Endothelial cell of umbilical vein (primary cell): ENCODE data around the gene CAPN12. TPM values are rescaled to one million over a fixed set of nuclear protein-coding genes. Genes with fewer than 3 reads are reported as not detected.

Source experiments
- BruUV-seq: library from RNA; stranded (reverse); fragments of 400-500 nt; replicated peaks from 2 replicates; lab custom pipeline; 2021; lab: Mats Ljungman, UMichigan
- CTCF ChIA-PET: fragments of 300-600, 350-600 bp; sonication (Branson Sonifier 250); formaldehyde crosslinking; loops from one replicate; lab custom pipeline; 2021; ENCODE audit warnings: antibody characterized with exemption, inconsistent platforms; lab: Charles Lee
- POLR2A ChIA-PET: fragments of 300-600, 350-600 bp; sonication (Branson Sonifier 250); formaldehyde crosslinking; loops from one replicate; lab custom pipeline; 2021; ENCODE audit warnings: antibody characterized with exemption, inconsistent platforms; lab: Charles Lee
- DNase-seq: peaks from one replicate; pipeline ENCODE4 v3.0.0-alpha.2; 2011; ENCODE audit warnings: low read depth, low spot score
- FAIRE-seq: peaks from 2 replicates; lab custom pipeline; 2011; peaks lifted over from hg19 to GRCh38; lab: Jason Lieb, UNC
- H2AFZ ChIP-seq: 2 replicates; pipeline ENCODE4 v1.6.0; 2012; ENCODE audit warnings: low read depth, low read length, control low read depth, inconsistent platforms
- H3K27ac ChIP-seq: 2 replicates; pipeline ENCODE4 v1.5.1; 2011; ENCODE audit warnings: low read depth, mild to moderate bottlenecking, control low read depth, low read length, moderate library complexity; ENCODE audit not compliant: insufficient read depth
- H3K27me3 ChIP-seq, 2 experiments: 2 replicates each; pipeline versions ENCODE4 v1.6.0 to v1.6.1; 2011; ENCODE audit warnings: low read length in 2 of 2, mixed read lengths in 1 of 2; ENCODE audit not compliant: control insufficient read depth in 2 of 2, insufficient read depth in 2 of 2
- H3K36me3 ChIP-seq, 2 experiments: 2 replicates in 1 of 2; 3 replicates in 1 of 2; pipeline ENCODE4 v1.5.1; 2011; ENCODE audit warnings: low read length in 2 of 2, mild to moderate bottlenecking in 1 of 2, moderate library complexity in 1 of 2; ENCODE audit not compliant: control insufficient read depth in 2 of 2, insufficient read depth in 2 of 2; ENCODE audit errors: extremely low read depth in 1 of 2
- H3K4me1 ChIP-seq: 3 replicates; pipeline ENCODE4 v1.5.1; 2011; ENCODE audit warnings: mild to moderate bottlenecking, low read length; ENCODE audit not compliant: control insufficient read depth, insufficient read depth; ENCODE audit errors: extremely low read depth
- H3K4me2 ChIP-seq: 2 replicates; pipeline ENCODE4 v1.6.1; 2011; ENCODE audit warnings: low read length, control low read depth, mixed read lengths; ENCODE audit not compliant: insufficient read depth
- H3K4me3 ChIP-seq, 3 experiments: fragments of 200-600 bp in 1 of 3; sonication (generic), shearing (Covaris generic) in 1 of 3; replicated peaks in 1 of 3; 2 replicates each; pipeline ENCODE4 v1.5.1; 2011 to 2016; ENCODE audit warnings: control low read depth in 3 of 3, low read length in 3 of 3, mild to moderate bottlenecking in 2 of 3, inconsistent platforms in 1 of 3, low read depth in 1 of 3, moderate library complexity in 1 of 3; ENCODE audit not compliant: insufficient read depth in 1 of 3
- H3K79me2 ChIP-seq: 2 replicates; pipeline ENCODE4 v1.6.0; 2012; ENCODE audit warnings: low read length, inconsistent platforms; ENCODE audit not compliant: control insufficient read depth, insufficient read depth
- H3K9ac ChIP-seq: replicated peaks from 2 replicates; pipeline ENCODE3; 2011; ENCODE audit warnings: low read length, control low read depth; ENCODE audit not compliant: insufficient read depth; ENCODE audit errors: extremely low read depth
- H3K9me1 ChIP-seq: replicated peaks from 3 replicates; pipeline ENCODE4 v1.6.0; 2011; ENCODE audit warnings: mild to moderate bottlenecking, low read length; ENCODE audit not compliant: control insufficient read depth, insufficient read depth; ENCODE audit errors: extremely low read depth
- H3K9me3 ChIP-seq: replicated peaks from 2 replicates; pipeline ENCODE4 v1.5.1; 2012; ENCODE audit warnings: low read length, inconsistent platforms; ENCODE audit not compliant: control insufficient read depth, insufficient read depth
- H4K20me1 ChIP-seq: replicated peaks from 2 replicates; pipeline ENCODE3; 2011; ENCODE audit warnings: mild to moderate bottlenecking, low read length; ENCODE audit not compliant: control insufficient read depth, insufficient read depth; ENCODE audit errors: extremely low read depth
- EZH2 ChIP-seq: IDR thresholded peaks from 2 replicates; pipeline ENCODE4 v1.6.1; 2012; ENCODE audit warnings: borderline replicate concordance, low read depth, mild to moderate bottlenecking, moderate library complexity, low read length, inconsistent platforms; ENCODE audit not compliant: severe bottlenecking
- FOS ChIP-seq: IDR thresholded peaks from 2 replicates; pipeline ENCODE4 v1.6.1; 2011; ENCODE audit warnings: mild to moderate bottlenecking, low read length, moderate library complexity, borderline replicate concordance; ENCODE audit not compliant: insufficient read depth
- JUN ChIP-seq: IDR thresholded peaks from 2 replicates; pipeline ENCODE4 v1.6.1; 2011; ENCODE audit warnings: borderline replicate concordance, low read depth; ENCODE audit not compliant: insufficient read length, insufficient read depth
- MYC ChIP-seq: IDR thresholded peaks from one replicate; pipeline ENCODE4 v1.6.1; 2011; ENCODE audit warnings: mild to moderate bottlenecking, low read depth, low read length
- POLR2A ChIP-seq: IDR thresholded peaks from 2 replicates; pipeline ENCODE4 v1.6.1; 2012; ENCODE audit warnings: low read depth, mild to moderate bottlenecking, control low read depth, low read length
- POLR2AphosphoS5 ChIP-seq: IDR thresholded peaks from 2 replicates; pipeline ENCODE4 v1.6.1; 2012; ENCODE audit warnings: low read depth, mild to moderate bottlenecking, control low read depth, low read length, moderate library complexity; ENCODE audit not compliant: insufficient read depth
- dilution Hi-C: fragments of 300-500 bp; cut with MboI; formaldehyde crosslinking; loops from one replicate; pipeline ENCODE4 v1.15.0; 2019; ENCODE audit warnings: low sequenced_read_pairs; ENCODE audit not compliant: extremely low pct_ligation_motif_present
- intact Hi-C: fragments of 100-400 bp; cut with micrococcal nuclease; formaldehyde crosslinking; loops from one replicate; pipeline ENCODE4 v1.10.0; 2022
- polyA plus RNA-seq, 4 experiments: library from polyadenylated mRNA; depleted of rRNA in 3 of 4; stranded (reverse) in 3 of 4; unstranded in 1 of 4; fragments of >200 nt; gene quantifications; 2 replicates each; pipeline versions ENCODE4 v1.2.1 to v1.2.3, GENCODE V29; 2011 to 2012; ENCODE audit warnings: missing spikeins in 1 of 4
- total RNA-seq: library from RNA; stranded (reverse); gene quantifications from 2 replicates; pipeline ENCODE4 v1.2.3, GENCODE V29; 2021
- TF ChIP-seq, protein P1 (sequence below): IDR thresholded peaks from 2 replicates; pipeline ENCODE4 v1.6.1; 2011; ENCODE audit not compliant: insufficient read depth, insufficient read length
- TF ChIP-seq, protein P2 (sequence below), 2 donors: IDR thresholded peaks; 1 replicate in 1 of 2; 2 replicates in 1 of 2; pipeline ENCODE4 v1.5.1; 2011; ENCODE audit warnings: low read length in 2 of 2, mild to moderate bottlenecking in 2 of 2, moderate library complexity in 2 of 2, control low read depth in 1 of 2, inconsistent platforms in 1 of 2, low read depth in 1 of 2; ENCODE audit not compliant: insufficient read depth in 1 of 2; ENCODE audit errors: extremely low read depth in 1 of 2

The CAPN12 gene
- total and polyA plus RNA-seq, 2 donors (not counting 3 experiments of a cell fraction or from before 2014, with no cell fraction given): 0.35 TPM; not detected in 1

DNA sequence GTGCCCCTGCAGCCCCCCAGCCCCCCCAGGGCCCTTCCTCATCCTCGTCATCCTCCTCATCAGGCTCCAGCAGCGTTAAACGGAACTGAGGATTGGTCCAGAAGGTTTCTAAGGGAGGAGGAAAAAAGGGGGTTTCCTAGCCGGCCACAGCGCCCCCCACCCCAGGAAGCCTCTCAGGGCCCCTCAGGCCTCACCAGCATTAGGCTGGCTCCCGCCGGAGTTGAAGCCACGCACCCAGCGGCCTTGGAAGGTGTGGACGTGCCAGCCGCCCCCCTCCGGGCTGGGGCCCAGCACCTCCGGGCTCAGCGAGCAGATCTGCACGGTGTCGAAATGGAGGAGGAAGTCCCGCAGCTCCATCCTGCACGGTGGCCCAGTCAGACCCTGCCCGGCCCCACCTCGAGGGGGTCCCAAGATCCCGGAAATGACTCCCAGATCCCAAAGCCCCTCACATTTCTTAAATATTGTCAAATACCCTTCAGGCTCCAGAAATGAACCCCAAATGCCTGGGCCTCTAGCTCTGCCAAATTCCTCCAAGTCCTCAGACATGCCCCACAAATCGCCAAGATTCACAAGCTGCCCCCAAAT is 6.9 kb downstream of the CAPN12 start:
- Histone ChIP-seq H3K27ac (no peak overlapping the region), H3K9ac (no peak overlapping the region), H3K79me2 (no peaks in the 10 kb centered on the region), H3K9me3 (no peaks in the 10 kb centered on the region), H4K20me1 (no peaks in the 10 kb centered on the region), H2AFZ (no peak overlapping the region), H3K27me3 (no peaks in the 10 kb centered on the region), H3K36me3 (no peaks in the 10 kb centered on the region), H3K9me1 (no peaks in the 10 kb centered on the region), H3K4me3 (no peak overlapping the region), H3K4me1 (peaks cover 17% of the 10 kb centered on the region), H3K4me2 (no peak overlapping the region)
- no peak for DNase-seq
- BruUV-seq: no TSS peak
- POLR2A ChIA-PET: no interaction called here
- dilution Hi-C loops (no loop called here), intact Hi-C loops (loop anchor here (5.0 kb wide), 1 partner anchor 95 kb away; the partner anchor contains the start of gene ECH1)
- CTCF ChIA-PET: interaction anchor here (0.7 to 1.9 kb wide), 2 partner anchors 32 to 193 kb away, joined by 3 to 6 read pairs; partner anchors contain the start of genes MRPS12 and SARS2
- no peak for TF ChIP-seq JUN
- TF ChIP-seq MYC: no peak
- TF ChIP-seq EZH2: no peak
- TF ChIP-seq, protein P1, sequence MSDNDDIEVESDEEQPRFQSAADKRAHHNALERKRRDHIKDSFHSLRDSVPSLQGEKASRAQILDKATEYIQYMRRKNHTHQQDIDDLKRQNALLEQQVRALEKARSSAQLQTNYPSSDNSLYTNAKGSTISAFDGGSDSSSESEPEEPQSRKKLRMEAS: no peak
- TF ChIP-seq, protein P2, sequence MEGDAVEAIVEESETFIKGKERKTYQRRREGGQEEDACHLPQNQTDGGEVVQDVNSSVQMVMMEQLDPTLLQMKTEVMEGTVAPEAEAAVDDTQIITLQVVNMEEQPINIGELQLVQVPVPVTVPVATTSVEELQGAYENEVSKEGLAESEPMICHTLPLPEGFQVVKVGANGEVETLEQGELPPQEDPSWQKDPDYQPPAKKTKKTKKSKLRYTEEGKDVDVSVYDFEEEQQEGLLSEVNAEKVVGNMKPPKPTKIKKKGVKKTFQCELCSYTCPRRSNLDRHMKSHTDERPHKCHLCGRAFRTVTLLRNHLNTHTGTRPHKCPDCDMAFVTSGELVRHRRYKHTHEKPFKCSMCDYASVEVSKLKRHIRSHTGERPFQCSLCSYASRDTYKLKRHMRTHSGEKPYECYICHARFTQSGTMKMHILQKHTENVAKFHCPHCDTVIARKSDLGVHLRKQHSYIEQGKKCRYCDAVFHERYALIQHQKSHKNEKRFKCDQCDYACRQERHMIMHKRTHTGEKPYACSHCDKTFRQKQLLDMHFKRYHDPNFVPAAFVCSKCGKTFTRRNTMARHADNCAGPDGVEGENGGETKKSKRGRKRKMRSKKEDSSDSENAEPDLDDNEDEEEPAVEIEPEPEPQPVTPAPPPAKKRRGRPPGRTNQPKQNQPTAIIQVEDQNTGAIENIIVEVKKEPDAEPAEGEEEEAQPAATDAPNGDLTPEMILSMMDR (IDR thresholded peaks at IDR 0.05; ENCODE audit: extremely low read depth in 1 of 2, insufficient read depth in 1 of 2, low read depth in 1 of 2, low read length in 2 of 2): no peak
- TF ChIP-seq FOS: no peak
- TF ChIP-seq POLR2A: no peak
- TF ChIP-seq POLR2AphosphoS5: no peak
- no peak for FAIRE-seq
